Ramos (cell line): ENCODE results near the gene MEF2A.
"Not testable (repeated sequence)": the region's sequence is repeated elsewhere in the genome, so short reads cannot be mapped to it uniquely, and the experiment has no call there.

Experiments used
- in situ Hi-C: fragments of 300-500 bp; cut with MboI; formaldehyde crosslinking; loops from one replicate; pipeline ENCODE4 v1.14.3; 2022; ENCODE audit warnings: low sequenced_read_pairs; ENCODE audit not compliant: unreplicated experiment

Gene MEF2A

GRCh38 chr15:99634576-99634975, 68.8 kb downstream of the MEF2A start:
- in situ Hi-C loops = no loop called here

GRCh38 chr15:99635145-99635544, 69.4 kb downstream of the MEF2A start:
- in situ Hi-C loops = no loop called here

GRCh38 chr15:99635794-99636193, 70.0 kb downstream of the MEF2A start:
- in situ Hi-C loops = no loop called here

GRCh38 chr15:99644913-99645542, 79.2 kb downstream of the MEF2A start:
- in situ Hi-C loops = no loop called here

GRCh38 chr15:99645543-99645935, 79.8 kb downstream of the MEF2A start:
- in situ Hi-C loops = no loop called here

DNA sequence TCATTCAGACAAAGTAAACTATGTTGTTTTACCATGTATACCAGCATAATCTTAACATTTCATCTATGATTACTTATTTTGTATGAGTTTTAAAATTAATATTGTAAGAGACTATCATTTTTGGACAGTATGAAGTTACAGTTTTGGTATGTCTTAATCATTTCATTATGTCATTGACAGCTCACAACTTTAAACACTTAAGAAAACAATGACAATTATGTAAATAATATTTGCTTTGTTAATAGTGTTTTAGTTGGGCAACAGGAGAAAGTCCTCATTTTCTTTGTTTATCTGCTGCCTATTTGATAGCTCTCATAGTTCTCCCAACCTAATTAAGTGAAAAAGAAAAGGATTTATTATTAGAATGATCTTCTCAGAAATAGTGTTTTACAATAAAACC, 80.2 kb downstream of the MEF2A start:
- in situ Hi-C loops = no loop called here

DNA sequence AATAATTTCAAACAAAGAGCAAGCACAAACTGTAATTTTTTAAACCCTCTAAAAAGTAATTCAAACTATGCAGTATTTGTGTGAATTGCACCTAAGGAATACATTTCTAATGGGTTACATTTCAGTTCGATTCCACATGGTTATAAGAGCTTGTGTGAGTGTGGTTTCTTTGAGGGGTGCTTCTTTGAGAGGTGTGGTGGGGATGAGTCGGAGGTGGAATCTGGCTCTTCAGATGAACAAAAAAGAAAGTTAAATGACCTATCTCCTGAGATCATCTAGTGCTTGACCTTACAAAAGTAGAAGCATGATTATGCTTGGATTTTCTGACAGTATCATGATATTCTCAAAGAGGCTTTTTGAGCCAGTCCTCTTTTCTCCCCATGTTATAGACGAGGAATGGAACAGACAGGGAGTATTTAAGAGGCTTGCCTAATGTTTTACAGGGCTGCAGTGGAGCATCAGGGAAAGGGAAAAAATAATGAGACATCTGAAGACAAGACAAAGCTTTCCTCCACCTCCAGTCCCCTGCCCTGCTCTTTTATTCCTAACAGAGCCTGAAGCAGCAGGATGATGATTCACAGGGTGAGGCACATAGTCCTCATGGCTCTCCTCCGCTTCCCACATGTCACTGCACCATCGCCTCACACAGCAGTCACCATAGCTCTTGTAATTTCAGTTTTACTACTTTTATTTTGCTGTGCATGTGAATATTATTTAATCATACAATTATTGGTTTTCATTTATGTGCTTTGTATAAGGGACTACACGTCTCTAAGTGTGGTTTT, 85.4 kb downstream of the MEF2A start:
- in situ Hi-C loops = no loop called here

- in situ Hi-C loops = no loop called here
Observed at GRCh38 chr15:99656205-99656604, 90.4 kb downstream of the MEF2A start.

DNA sequence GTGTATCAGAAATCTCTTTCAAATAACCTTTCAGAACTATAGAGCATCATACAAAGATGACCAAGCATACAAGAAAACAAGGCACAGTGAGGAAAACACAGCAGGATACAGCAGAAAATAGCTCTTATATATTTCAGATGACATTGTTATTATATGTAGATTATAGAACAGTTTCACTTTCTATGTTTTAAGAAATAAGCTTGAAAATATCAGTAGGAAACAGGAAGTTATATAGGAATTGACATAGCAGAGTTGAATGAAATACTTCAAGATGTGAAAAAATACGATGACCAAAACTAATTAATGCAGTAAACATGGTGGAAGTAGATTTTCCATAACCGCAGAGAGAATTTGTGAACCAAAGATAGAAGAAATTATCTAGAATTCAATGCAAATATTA, 92.2 kb downstream of the MEF2A start:
- in situ Hi-C loops = no loop called here

GRCh38 chr15:99662903-99663302, 97.1 kb downstream of the MEF2A start:
- in situ Hi-C loops = no loop called here

DNA sequence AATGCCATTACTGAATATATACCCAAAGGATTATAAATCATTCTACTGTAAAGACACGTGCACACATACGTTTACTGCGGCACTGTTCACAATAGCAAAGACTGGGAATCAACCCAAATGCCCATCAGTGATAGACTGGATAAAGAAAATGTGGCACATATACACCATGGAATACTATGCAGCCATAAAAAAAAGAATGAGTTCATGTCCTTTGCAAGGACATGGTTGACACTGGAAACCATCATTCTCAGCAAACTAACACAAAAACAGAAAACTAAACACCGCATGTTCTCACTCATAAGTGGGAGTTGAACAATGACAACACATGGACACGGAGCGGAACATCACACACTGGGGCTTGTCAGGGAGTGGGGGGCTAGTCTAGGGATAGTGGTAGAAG, 100.3 kb downstream of the MEF2A start:
- in situ Hi-C loops = not testable (repeated sequence)

DNA sequence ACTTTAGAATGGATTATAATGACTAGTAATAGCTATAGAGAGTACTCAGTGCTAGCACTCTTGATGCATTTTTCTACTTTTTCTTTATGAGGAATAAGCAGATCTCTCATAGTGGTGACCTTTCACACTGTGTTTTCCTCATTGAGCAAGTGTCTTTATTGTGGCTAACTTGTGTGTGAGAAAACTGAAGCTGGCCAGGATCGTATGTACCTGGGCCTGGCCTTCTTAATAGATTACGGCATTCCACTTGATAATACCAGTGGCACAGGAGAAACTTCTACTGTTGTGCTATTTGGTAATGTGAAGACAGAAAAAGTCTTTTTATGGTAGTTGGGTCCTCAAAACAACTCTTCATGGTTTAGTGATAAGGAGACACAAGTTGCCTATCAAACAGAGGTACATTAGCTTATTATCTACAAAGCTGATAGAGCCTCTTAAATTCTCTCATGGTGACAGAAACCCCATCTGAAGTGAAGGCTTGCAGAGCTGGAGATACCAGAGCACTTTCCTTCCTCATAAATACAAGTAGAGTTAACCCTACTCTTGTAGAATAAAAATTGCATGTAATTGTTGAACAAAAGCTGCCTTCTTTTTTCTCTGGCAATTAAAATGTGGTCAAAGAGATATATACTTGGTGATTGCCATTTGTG, 102.9 kb downstream of the MEF2A start:
- in situ Hi-C loops = no loop called here

GRCh38 chr15:99669250-99669649, 103.5 kb downstream of the MEF2A start:
- in situ Hi-C loops = no loop called here

DNA sequence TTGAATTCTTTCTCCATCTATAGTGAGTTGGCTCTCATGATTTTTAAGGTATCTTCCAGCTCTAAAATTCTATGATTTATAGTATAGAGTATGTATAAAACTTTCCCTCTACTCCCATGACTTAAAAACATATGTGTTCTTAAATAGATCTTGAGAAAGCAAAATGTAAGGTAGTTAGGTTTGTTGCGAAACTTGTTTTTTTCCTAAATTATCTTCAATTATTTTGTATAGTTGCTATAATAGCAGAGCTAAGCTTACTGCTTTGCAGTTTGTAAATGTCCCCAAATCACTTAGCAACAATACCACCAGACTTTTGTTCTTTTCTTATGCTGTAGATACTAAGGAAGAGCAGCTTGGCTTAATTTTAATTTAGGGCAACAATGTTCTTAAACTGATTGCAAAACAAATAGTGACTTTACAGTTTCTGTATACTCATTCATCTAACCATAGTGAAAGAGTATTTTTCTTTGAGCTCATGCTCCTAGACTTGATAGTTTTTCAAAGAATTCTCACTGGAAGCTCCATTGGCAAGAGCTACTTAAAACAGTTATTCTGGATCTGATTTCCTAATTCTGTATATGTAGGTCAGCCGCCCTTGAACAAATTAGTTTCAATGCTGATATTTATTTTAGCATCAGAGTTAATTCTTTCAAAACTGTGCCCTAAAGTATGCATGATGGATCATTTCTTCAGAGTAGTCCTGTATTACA, 106.3 kb downstream of the MEF2A start:
- in situ Hi-C loops = no loop called here

- in situ Hi-C loops = no loop called here
Observed at GRCh38 chr15:99673111-99673510, 107.3 kb downstream of the MEF2A start.

DNA sequence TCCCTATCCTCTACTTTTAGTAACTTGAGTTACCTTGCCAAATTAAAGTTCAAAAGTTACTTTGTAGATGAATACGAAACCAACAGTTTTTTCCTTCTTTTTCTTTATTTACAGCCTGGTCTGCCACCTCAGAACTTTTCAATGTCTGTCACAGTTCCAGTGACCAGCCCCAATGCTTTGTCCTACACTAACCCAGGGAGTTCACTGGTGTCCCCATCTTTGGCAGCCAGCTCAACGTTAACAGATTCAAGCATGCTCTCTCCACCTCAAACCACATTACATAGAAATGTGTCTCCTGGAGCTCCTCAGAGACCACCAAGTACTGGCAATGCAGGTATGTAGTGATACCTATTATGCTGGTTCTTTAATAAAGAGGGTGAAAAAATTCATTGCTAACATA, 108.5 kb downstream of the MEF2A start:
- in situ Hi-C loops = no loop called here

GRCh38 chr15:99677540-99678134, 111.9 kb downstream of the MEF2A start:
- in situ Hi-C loops = no loop called here

- in situ Hi-C loops = no loop called here
Observed at GRCh38 chr15:99680276-99680675, 114.5 kb downstream of the MEF2A start.

GRCh38 chr15:99681990-99682389, 116.2 kb downstream of the MEF2A start:
- in situ Hi-C loops = no loop called here

GRCh38 chr15:99682455-99682854, 116.7 kb downstream of the MEF2A start:
- in situ Hi-C loops = no loop called here
